Measurements from ENCODE around the gene RNF182. TPM values are rescaled to one million over a fixed set of nuclear protein-coding genes. Genes with fewer than 3 reads are reported as not detected.

RNF182 gene
- polyA plus RNA-seq, 3 donors = not detected

- Histone ChIP-seq H3K27me3 (ENCODE audit: control insufficient read depth in 2 of 2, insufficient read depth in 2 of 2, low read length in 2 of 2) (peaks cover 2 to 5% of the 10 kb centered on the region in 2 donors), H3K4me2 (replicated peaks; ENCODE audit: extremely low read depth, low read length, poor library complexity, severe bottlenecking) (no peak overlapping the region), H3K4me3 (replicated peaks in 1 of 3; ENCODE audit: low read depth in 2 of 3, low read length in 3 of 3) (no peak overlapping the region), H3K36me3 (replicated peaks in 1 of 2; ENCODE audit: control insufficient read depth in 1 of 2, insufficient read depth in 2 of 2, low read length in 2 of 2) (no peaks in the 10 kb centered on the region), H4K20me1 (ENCODE audit: insufficient read depth, low read length) (no peaks in the 10 kb centered on the region), H3K9ac (ENCODE audit: insufficient read depth, low read length, poor library complexity, severe bottlenecking) (no peak overlapping the region), H3K27ac (ENCODE audit: low read depth in 1 of 2, low read length in 2 of 2) (no peak overlapping the region), H3K79me2 (ENCODE audit: insufficient read depth, low read length) (no peaks in the 10 kb centered on the region), H3K4me1 (ENCODE audit: control insufficient read depth in 1 of 2, insufficient read depth in 2 of 2, low read length in 2 of 2) (no peaks in the 10 kb centered on the region), H2AFZ (ENCODE audit: insufficient read depth, low read depth, low read length, poor library complexity, severe bottlenecking) (no peak overlapping the region), H3K9me3 (replicated peaks in 1 of 2; ENCODE audit: control insufficient read depth in 1 of 2, insufficient read depth in 1 of 2, low read length in 2 of 2) (peaks cover 1 to 2% of the 10 kb centered on the region in 2 donors)
- H3K4me1 Mint-ChIP-seq = no peaks in the 10 kb centered on the region
- intact Hi-C loops (cut with micrococcal nuclease) = no loop called here
- TF ChIP-seq, protein P1, sequence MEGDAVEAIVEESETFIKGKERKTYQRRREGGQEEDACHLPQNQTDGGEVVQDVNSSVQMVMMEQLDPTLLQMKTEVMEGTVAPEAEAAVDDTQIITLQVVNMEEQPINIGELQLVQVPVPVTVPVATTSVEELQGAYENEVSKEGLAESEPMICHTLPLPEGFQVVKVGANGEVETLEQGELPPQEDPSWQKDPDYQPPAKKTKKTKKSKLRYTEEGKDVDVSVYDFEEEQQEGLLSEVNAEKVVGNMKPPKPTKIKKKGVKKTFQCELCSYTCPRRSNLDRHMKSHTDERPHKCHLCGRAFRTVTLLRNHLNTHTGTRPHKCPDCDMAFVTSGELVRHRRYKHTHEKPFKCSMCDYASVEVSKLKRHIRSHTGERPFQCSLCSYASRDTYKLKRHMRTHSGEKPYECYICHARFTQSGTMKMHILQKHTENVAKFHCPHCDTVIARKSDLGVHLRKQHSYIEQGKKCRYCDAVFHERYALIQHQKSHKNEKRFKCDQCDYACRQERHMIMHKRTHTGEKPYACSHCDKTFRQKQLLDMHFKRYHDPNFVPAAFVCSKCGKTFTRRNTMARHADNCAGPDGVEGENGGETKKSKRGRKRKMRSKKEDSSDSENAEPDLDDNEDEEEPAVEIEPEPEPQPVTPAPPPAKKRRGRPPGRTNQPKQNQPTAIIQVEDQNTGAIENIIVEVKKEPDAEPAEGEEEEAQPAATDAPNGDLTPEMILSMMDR (IDR thresholded peaks at IDR 0.05) = no peak
- H3K9me3 Mint-ChIP-seq = peaks cover 0 to 7% (median 3%) of the 10 kb centered on the region in 7 donors
- peaks cover under 1 to 8% (median 2%) of the 10 kb centered on the region in 3 donors for H3K27me3 Mint-ChIP-seq (ENCODE audit: low read depth in 3 of 3)
- H3K36me3 Mint-ChIP-seq = no peaks in the 10 kb centered on the region
- WGBS (ENCODE audit: insufficient coverage) = 100% methylated on average over 1 of the region's 2 CpGs
- DNase-seq = no peak
- H3K27ac Mint-ChIP-seq = no peak overlapping the region
- H3K4me3 Mint-ChIP-seq = no peak overlapping the region
Observed at GRCh38 chr6:13978787-13979186, 54.0 kb downstream of the RNF182 start.

- Mint-ChIP-seq H3K27ac (no peak overlapping the region), H3K9me3 (peaks cover 0 to 4% (median 2%) of the 10 kb centered on the region in 7 donors), H3K36me3 (no peaks in the 10 kb centered on the region), H3K4me1 (no peaks in the 10 kb centered on the region), H3K27me3 (ENCODE audit: low read depth in 3 of 3) (peaks cover 2 to 8% (median 3%) of the 10 kb centered on the region in 3 donors), H3K4me3 (no peak overlapping the region)
- no peaks in the 10 kb centered on the region for H4K20me1 ChIP-seq (ENCODE audit: insufficient read depth, low read length)
- no peaks in the 10 kb centered on the region for H3K36me3 ChIP-seq (replicated peaks in 1 of 2; ENCODE audit: control insufficient read depth in 1 of 2, insufficient read depth in 2 of 2, low read length in 2 of 2)
- TF ChIP-seq, protein P1 (IDR thresholded peaks at IDR 0.05) = no peak
- 93% methylated on average over 3 of the region's 9 CpGs for WGBS (ENCODE audit: insufficient coverage)
- H3K27me3 ChIP-seq (ENCODE audit: control insufficient read depth in 2 of 2, insufficient read depth in 2 of 2, low read length in 2 of 2) = peaks cover 2 to 5% of the 10 kb centered on the region in 2 donors
- no peak overlapping the region for H2AFZ ChIP-seq (ENCODE audit: insufficient read depth, low read depth, low read length, poor library complexity, severe bottlenecking)
- no peak overlapping the region for H3K27ac ChIP-seq (ENCODE audit: low read depth in 1 of 2, low read length in 2 of 2)
- H3K79me2 ChIP-seq (ENCODE audit: insufficient read depth, low read length) = no peaks in the 10 kb centered on the region
- intact Hi-C loops (cut with micrococcal nuclease) = no loop called here
- H3K4me3 ChIP-seq (replicated peaks in 1 of 3; ENCODE audit: low read depth in 2 of 3, low read length in 3 of 3) = no peak overlapping the region
- H3K9ac ChIP-seq (ENCODE audit: insufficient read depth, low read length, poor library complexity, severe bottlenecking) = no peak overlapping the region
- DNase-seq = no peak
- no peak overlapping the region for H3K4me2 ChIP-seq (replicated peaks; ENCODE audit: extremely low read depth, low read length, poor library complexity, severe bottlenecking)
- H3K9me3 ChIP-seq (replicated peaks in 1 of 2; ENCODE audit: control insufficient read depth in 1 of 2, insufficient read depth in 1 of 2, low read length in 2 of 2) = peaks cover 0 to 2% of the 10 kb centered on the region in 2 donors
- H3K4me1 ChIP-seq (ENCODE audit: control insufficient read depth in 1 of 2, insufficient read depth in 2 of 2, low read length in 2 of 2) = no peaks in the 10 kb centered on the region
Observed at GRCh38 chr6:13979284-13980171, 54.8 kb downstream of the RNF182 start.

Data from CD14-positive monocyte (primary cell).